OCI-LY7 (cell line): ENCODE measurements around the gene GAN.

Source experiments
- EZH2phosphoT487 ChIP-seq: fragments of 200-600 bp; sonication (generic); IDR thresholded peaks from 2 replicates; pipeline ENCODE4 v1.6.1; 2018; ENCODE audit warnings: low read depth, borderline replicate concordance, mild to moderate bottlenecking, mixed run types, antibody characterized with exemption, low read length, moderate library complexity, mixed read lengths
- TF ChIP-seq, protein P1 (sequence below): fragments of 200-600 bp; sonication (generic); conservative IDR thresholded peaks from 2 replicates; pipeline ENCODE4 v1.5.1; 2014; ENCODE audit warnings: mild to moderate bottlenecking, antibody characterized with exemption, low read length, moderate library complexity, mixed read lengths

DNA sequence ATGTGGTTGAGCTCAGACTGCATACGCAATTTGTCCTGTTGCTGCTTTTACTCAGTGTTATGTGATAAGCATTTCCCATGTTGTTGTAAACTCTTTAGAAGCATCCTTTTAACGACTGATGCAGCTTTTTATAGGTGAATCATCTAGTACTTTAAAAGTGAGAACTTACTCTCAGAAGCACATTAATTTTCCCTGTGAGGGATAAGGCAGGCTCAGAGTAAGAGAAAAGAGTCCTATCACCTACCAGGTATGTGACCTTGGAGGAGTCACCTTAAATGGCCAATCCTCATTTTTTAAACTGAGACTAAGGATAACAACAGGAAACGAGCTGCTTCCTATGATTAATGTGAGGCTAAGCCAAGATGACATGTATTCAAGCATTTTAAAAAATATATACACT lies 34.4 kb upstream of the GAN start:
- TF ChIP-seq, protein P1, sequence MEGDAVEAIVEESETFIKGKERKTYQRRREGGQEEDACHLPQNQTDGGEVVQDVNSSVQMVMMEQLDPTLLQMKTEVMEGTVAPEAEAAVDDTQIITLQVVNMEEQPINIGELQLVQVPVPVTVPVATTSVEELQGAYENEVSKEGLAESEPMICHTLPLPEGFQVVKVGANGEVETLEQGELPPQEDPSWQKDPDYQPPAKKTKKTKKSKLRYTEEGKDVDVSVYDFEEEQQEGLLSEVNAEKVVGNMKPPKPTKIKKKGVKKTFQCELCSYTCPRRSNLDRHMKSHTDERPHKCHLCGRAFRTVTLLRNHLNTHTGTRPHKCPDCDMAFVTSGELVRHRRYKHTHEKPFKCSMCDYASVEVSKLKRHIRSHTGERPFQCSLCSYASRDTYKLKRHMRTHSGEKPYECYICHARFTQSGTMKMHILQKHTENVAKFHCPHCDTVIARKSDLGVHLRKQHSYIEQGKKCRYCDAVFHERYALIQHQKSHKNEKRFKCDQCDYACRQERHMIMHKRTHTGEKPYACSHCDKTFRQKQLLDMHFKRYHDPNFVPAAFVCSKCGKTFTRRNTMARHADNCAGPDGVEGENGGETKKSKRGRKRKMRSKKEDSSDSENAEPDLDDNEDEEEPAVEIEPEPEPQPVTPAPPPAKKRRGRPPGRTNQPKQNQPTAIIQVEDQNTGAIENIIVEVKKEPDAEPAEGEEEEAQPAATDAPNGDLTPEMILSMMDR, result no peak
- TF ChIP-seq EZH2phosphoT487, result no peak
